ENCODE measurements around the gene CDC42SE1. TPM values are rescaled to one million over a fixed set of nuclear protein-coding genes. Genes with fewer than 3 reads are reported as not detected.

The CDC42SE1 gene
- total and polyA plus RNA-seq, 7 donors: 35.4 to 82.8 (median 48.7) TPM

Small RNA genes lying within 50 kb of the gene (small RNA-seq; reads per million reads assigned to genes)
- 0 reads per million in 3 donors for gene RNU6-884P

Other genes starting within 250 kb of the CDC42SE1 start
- 10 to 100 TPM; 39.9 to 64.8 (median 56.6) TPM for gene ARNT, start 183.0 kb downstream of the CDC42SE1 start, total RNA-seq
- gene ARNT, start 183.0 kb downstream of the CDC42SE1 start, polyA plus RNA-seq: 10 to 100 TPM; 19.1 to 22.8 (median 21.5) TPM
- gene CTXND2, start 172.5 kb downstream of the CDC42SE1 start, total RNA-seq: not detected
- gene CTXND2, start 172.5 kb downstream of the CDC42SE1 start, polyA plus RNA-seq: not detected
- 10 to 100 TPM; 23.9 to 36.0 (median 30.3) TPM for gene SETDB1, start 133.3 kb downstream of the CDC42SE1 start, total RNA-seq
- 10 to 100 TPM in 1 of 3 donors, 1 to 10 TPM in 2; 5.5 to 24.5 (median 9.0) TPM for gene SETDB1, start 133.3 kb downstream of the CDC42SE1 start, polyA plus RNA-seq
- gene CERS2, start 84.8 kb downstream of the CDC42SE1 start, total RNA-seq: 100 to 1,000 TPM in 1 of 4 donors, 10 to 100 TPM in 3; 68.7 to 103 (median 79.1) TPM
- 100 to 1,000 TPM in 1 of 3 donors, 10 to 100 TPM in 2; 50.6 to 115 (median 97.8) TPM for gene CERS2, start 84.8 kb downstream of the CDC42SE1 start, polyA plus RNA-seq
- under 1 TPM in 1 of 4 donors, not detected in 3; 0.36 TPM for gene ANXA9, start 77.3 kb downstream of the CDC42SE1 start, total RNA-seq
- gene ANXA9, start 77.3 kb downstream of the CDC42SE1 start, polyA plus RNA-seq: under 1 TPM in 2 of 3 donors, not detected in 1; 0.45 to 0.60 TPM
- gene MINDY1, start 52.7 kb downstream of the CDC42SE1 start, total RNA-seq: 10 to 100 TPM; 21.7 to 51.8 (median 27.0) TPM
- gene MINDY1, start 52.7 kb downstream of the CDC42SE1 start, polyA plus RNA-seq: 10 to 100 TPM; 15.6 to 26.4 (median 22.1) TPM
- 10 to 100 TPM; 16.7 to 33.9 (median 27.7) TPM for gene PRUNE1, start 51.2 kb downstream of the CDC42SE1 start, total RNA-seq
- 10 to 100 TPM; 15.5 to 18.7 (median 18.6) TPM for gene PRUNE1, start 51.2 kb downstream of the CDC42SE1 start, polyA plus RNA-seq
- gene BNIPL, start 23.0 kb downstream of the CDC42SE1 start, total RNA-seq: under 1 TPM in 2 of 4 donors, not detected in 2; 0.28 to 0.36 TPM
- gene BNIPL, start 23.0 kb downstream of the CDC42SE1 start, polyA plus RNA-seq: under 1 TPM in 1 of 3 donors, not detected in 2; 0.47 TPM
- gene C1orf56, start 11.9 kb downstream of the CDC42SE1 start, total RNA-seq: 1 to 10 TPM; 4.1 to 7.8 (median 7.0) TPM
- 1 to 10 TPM in 2 of 3 donors, under 1 TPM in 1; 0.46 to 2.3 (median 1.2) TPM for gene C1orf56, start 11.9 kb downstream of the CDC42SE1 start, polyA plus RNA-seq
- 1 to 10 TPM; 2.1 to 5.0 (median 4.1) TPM for gene MLLT11, start 775 bp upstream of the CDC42SE1 start, total RNA-seq
- gene MLLT11, start 775 bp upstream of the CDC42SE1 start, polyA plus RNA-seq: 1 to 10 TPM in 1 of 3 donors, under 1 TPM in 2; 0.60 to 2.9 (median 0.69) TPM
- 10 to 100 TPM; 20.6 to 27.0 (median 25.3) TPM for gene GABPB2, start 11.1 kb upstream of the CDC42SE1 start, total RNA-seq
- gene GABPB2, start 11.1 kb upstream of the CDC42SE1 start, polyA plus RNA-seq: 1 to 10 TPM; 3.6 to 7.9 (median 4.2) TPM
- 10 to 100 TPM in 2 of 4 donors, 1 to 10 TPM in 2; 5.0 to 20.6 (median 7.8) TPM for gene SEMA6C, start 87.0 kb upstream of the CDC42SE1 start, total RNA-seq
- gene SEMA6C, start 87.0 kb upstream of the CDC42SE1 start, polyA plus RNA-seq: 1 to 10 TPM in 2 of 3 donors, under 1 TPM in 1; 0.23 to 4.1 (median 1.2) TPM
- gene TNFAIP8L2, start 97.0 kb upstream of the CDC42SE1 start, total RNA-seq: 1 to 10 TPM; 1.9 to 9.5 (median 7.5) TPM
- gene TNFAIP8L2, start 97.0 kb upstream of the CDC42SE1 start, polyA plus RNA-seq: 10 to 100 TPM; 11.4 to 12.7 (median 12.6) TPM
- 10 to 100 TPM; 15.5 to 22.7 (median 19.0) TPM for gene LYSMD1, start 106.3 kb upstream of the CDC42SE1 start, total RNA-seq
- gene LYSMD1, start 106.3 kb upstream of the CDC42SE1 start, polyA plus RNA-seq: 1 to 10 TPM; 4.2 to 7.9 (median 7.8) TPM
- gene SCNM1, start 106.5 kb upstream of the CDC42SE1 start, total RNA-seq: 10 to 100 TPM; 17.5 to 24.2 (median 19.8) TPM
- gene SCNM1, start 106.5 kb upstream of the CDC42SE1 start, polyA plus RNA-seq: 10 to 100 TPM; 35.4 to 42.4 (median 35.6) TPM
- 1 to 10 TPM in 1 of 4 donors, not detected in 3; 1.1 TPM for gene TMOD4, start 116.4 kb upstream of the CDC42SE1 start, total RNA-seq
- 1 to 10 TPM in 1 of 3 donors, under 1 TPM in 1, not detected in 1; 0.07 to 2.1 TPM for gene TMOD4, start 116.4 kb upstream of the CDC42SE1 start, polyA plus RNA-seq
- 10 to 100 TPM; 34.6 to 49.7 (median 44.8) TPM for gene VPS72, start 130.6 kb upstream of the CDC42SE1 start, total RNA-seq
- gene VPS72, start 130.6 kb upstream of the CDC42SE1 start, polyA plus RNA-seq: 10 to 100 TPM; 24.0 to 36.2 (median 32.4) TPM
- 10 to 100 TPM; 33.2 to 51.5 (median 37.8) TPM for gene PIP5K1A, start 138.9 kb upstream of the CDC42SE1 start, total RNA-seq
- 10 to 100 TPM in 2 of 3 donors, 1 to 10 TPM in 1; 9.6 to 23.7 (median 19.0) TPM for gene PIP5K1A, start 138.9 kb upstream of the CDC42SE1 start, polyA plus RNA-seq
- 100 to 1,000 TPM; 138 to 194 (median 173) TPM for gene PSMD4, start 195.1 kb upstream of the CDC42SE1 start, total RNA-seq
- 100 to 1,000 TPM; 111 to 176 (median 111) TPM for gene PSMD4, start 195.1 kb upstream of the CDC42SE1 start, polyA plus RNA-seq
- gene ZNF687, start 222.7 kb upstream of the CDC42SE1 start, total RNA-seq: 10 to 100 TPM; 17.6 to 24.2 (median 18.3) TPM
- gene ZNF687, start 222.7 kb upstream of the CDC42SE1 start, polyA plus RNA-seq: 10 to 100 TPM in 2 of 3 donors, 1 to 10 TPM in 1; 6.6 to 16.6 (median 10.4) TPM

Data from sigmoid colon (tissue), 7 donors.